Osteocyte (in vitro differentiated cells): Measurements from ENCODE around the gene RAB35. TPM values are rescaled to one million over a fixed set of nuclear protein-coding genes. Genes with fewer than 3 reads are reported as not detected.

Source experiments
- DNase-seq: peaks from one replicate; pipeline ENCODE4 v3.0.0; 2021; ENCODE audit warnings: mixed read lengths; ENCODE audit not compliant: unreplicated experiment; ENCODE audit errors: extremely low spot score
- H3K27ac Mint-ChIP-seq: one replicate; pipeline ENCODE4 v1.8.0; 2021; ENCODE audit warnings: mild to moderate bottlenecking, mixed read lengths; ENCODE audit not compliant: unreplicated experiment
- H3K27me3 Mint-ChIP-seq: one replicate; pipeline ENCODE4 v1.8.0; 2021; ENCODE audit warnings: mixed read lengths; ENCODE audit not compliant: unreplicated experiment
- H3K36me3 Mint-ChIP-seq: one replicate; pipeline ENCODE4 v1.8.0; 2021; ENCODE audit warnings: mixed read lengths; ENCODE audit not compliant: unreplicated experiment
- H3K4me1 Mint-ChIP-seq: one replicate; pipeline ENCODE4 v1.8.0; 2021; ENCODE audit warnings: mixed read lengths; ENCODE audit not compliant: unreplicated experiment
- H3K4me3 Mint-ChIP-seq: one replicate; pipeline ENCODE4 v1.8.0; 2021; ENCODE audit warnings: mild to moderate bottlenecking, moderate library complexity, mixed read lengths; ENCODE audit not compliant: unreplicated experiment
- H3K9me3 Mint-ChIP-seq: one replicate; pipeline ENCODE4 v1.8.0; 2021; ENCODE audit warnings: mixed read lengths; ENCODE audit not compliant: unreplicated experiment
- total RNA-seq: library from RNA; stranded (reverse); gene quantifications from 2 replicates; pipeline ENCODE4 v1.2.1, GENCODE V29; 2021
- TF ChIP-seq, protein P1 (sequence below): fragments of 200-600 bp; sonication (generic); IDR thresholded peaks from 2 replicates; pipeline ENCODE4 v1.5.0; 2021; ENCODE audit warnings: antibody characterized with exemption, mild to moderate bottlenecking, moderate library complexity

Gene RAB35
- total RNA-seq, 1 donor from 2014 or later: 47.1 TPM

DNA sequence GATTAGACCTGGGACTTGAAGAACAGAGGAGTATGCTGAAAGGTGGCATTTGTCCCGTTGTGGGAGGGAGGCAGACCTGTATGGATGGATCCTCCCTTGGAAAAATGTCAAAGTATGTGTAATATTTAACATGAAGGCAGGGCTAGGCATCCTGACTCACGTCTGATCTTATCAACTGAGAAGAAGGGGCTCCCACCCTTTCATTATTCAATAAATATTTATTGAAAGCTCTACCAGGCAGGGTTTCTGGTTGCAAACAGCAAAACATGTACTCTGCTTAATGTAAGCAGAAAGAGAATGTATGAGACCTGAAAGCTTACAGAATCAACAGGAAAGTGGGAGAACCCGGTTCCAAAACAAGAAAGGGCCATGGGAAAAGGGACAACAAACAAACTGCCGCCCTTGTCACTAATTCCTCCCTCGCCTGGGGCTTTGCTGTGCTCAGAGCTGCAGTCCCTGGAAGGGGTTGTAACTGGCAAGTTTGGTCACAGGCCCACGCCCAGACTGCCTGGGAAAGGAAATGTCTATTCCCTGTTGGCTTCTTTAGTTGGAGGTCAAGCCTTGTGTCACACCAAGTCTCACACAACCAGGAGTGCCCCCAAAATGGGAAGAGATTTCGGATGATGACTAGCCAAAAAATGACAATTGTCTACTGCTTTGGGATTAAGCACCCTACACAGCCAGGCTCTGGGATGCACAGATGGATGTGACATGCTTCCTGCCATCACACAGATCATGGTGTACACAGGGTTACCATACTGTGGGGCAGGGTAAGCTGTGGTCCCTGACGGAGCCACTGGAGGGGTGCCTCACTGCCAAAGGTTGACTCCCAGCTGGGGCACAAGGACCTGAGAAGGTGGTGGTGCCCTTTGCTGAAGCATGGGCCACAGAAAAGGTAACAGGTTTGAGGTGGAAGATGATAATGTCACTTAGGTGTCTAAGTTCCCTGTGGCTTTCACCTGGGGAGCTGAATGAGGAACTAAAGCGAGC, 36.8 kb downstream of the RAB35 start:
- Mint-ChIP-seq H3K9me3 (no peaks in the 10 kb centered on the region), H3K27me3 (peaks cover 8% of the 10 kb centered on the region), H3K36me3 (no peaks in the 10 kb centered on the region), H3K4me1 (no peaks in the 10 kb centered on the region), H3K4me3 (no peak overlapping the region), H3K27ac (no peak overlapping the region)
- TF ChIP-seq, protein P1, sequence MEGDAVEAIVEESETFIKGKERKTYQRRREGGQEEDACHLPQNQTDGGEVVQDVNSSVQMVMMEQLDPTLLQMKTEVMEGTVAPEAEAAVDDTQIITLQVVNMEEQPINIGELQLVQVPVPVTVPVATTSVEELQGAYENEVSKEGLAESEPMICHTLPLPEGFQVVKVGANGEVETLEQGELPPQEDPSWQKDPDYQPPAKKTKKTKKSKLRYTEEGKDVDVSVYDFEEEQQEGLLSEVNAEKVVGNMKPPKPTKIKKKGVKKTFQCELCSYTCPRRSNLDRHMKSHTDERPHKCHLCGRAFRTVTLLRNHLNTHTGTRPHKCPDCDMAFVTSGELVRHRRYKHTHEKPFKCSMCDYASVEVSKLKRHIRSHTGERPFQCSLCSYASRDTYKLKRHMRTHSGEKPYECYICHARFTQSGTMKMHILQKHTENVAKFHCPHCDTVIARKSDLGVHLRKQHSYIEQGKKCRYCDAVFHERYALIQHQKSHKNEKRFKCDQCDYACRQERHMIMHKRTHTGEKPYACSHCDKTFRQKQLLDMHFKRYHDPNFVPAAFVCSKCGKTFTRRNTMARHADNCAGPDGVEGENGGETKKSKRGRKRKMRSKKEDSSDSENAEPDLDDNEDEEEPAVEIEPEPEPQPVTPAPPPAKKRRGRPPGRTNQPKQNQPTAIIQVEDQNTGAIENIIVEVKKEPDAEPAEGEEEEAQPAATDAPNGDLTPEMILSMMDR: no peak
- no peak for DNase-seq

DNA sequence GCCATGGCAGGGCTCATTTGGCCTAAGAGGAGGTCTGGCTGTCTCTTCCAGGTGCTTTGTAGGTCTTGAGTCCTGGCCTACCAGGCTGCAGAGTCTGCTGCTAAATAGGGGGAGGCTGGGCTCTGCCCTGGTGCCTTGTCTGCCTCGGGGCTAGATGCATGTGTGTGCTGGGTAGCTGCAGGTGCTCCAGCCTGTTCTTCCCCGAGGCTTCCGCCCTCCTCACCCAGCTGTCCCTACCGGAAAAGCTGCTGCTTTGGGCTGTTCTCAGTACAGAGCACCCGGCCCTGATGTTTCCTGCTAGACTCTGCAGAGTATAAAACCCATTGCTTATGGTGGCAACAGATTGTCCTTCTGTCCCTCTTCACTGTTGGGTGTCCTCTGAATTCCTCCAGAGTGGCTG, 37.7 kb downstream of the RAB35 start:
- no peak for DNase-seq
- TF ChIP-seq, protein P1: no peak
- no peak overlapping the region for H3K27ac Mint-ChIP-seq
- peaks cover 8% of the 10 kb centered on the region for H3K27me3 Mint-ChIP-seq
- no peaks in the 10 kb centered on the region for H3K9me3 Mint-ChIP-seq
- H3K4me1 Mint-ChIP-seq: no peaks in the 10 kb centered on the region
- H3K36me3 Mint-ChIP-seq: no peaks in the 10 kb centered on the region
- H3K4me3 Mint-ChIP-seq: no peak overlapping the region

DNA sequence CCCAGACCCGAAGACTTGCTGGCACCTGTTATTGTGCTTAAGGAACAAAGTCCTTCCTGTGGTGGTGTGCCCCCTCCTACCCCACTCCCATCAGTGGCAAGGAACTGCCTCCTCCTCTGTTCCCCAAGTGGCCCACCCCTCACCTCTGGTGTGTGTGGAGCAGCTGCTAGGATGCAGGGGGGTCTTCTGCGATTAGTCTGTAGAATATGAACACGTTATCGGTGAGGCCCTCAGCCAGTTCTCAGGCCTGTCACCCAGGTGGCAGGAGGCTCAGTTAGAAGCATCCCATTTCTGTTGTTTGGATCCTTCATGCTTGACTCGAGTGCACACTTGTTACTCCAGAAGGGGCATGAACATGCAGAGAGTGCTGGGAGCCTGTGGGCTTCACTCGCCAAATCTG, 39.3 kb downstream of the RAB35 start:
- TF ChIP-seq, protein P1: no peak
- H3K27ac Mint-ChIP-seq: no peak overlapping the region
- no peak for DNase-seq
- no peaks in the 10 kb centered on the region for H3K9me3 Mint-ChIP-seq
- H3K27me3 Mint-ChIP-seq: peaks cover 12% of the 10 kb centered on the region
- no peaks in the 10 kb centered on the region for H3K36me3 Mint-ChIP-seq
- no peak overlapping the region for H3K4me3 Mint-ChIP-seq
- no peaks in the 10 kb centered on the region for H3K4me1 Mint-ChIP-seq

- H3K27me3 Mint-ChIP-seq: peaks cover 14% of the 10 kb centered on the region
- no peak overlapping the region for H3K27ac Mint-ChIP-seq
- H3K4me3 Mint-ChIP-seq: no peak overlapping the region
- TF ChIP-seq, protein P1: no peak
- no peaks in the 10 kb centered on the region for H3K9me3 Mint-ChIP-seq
- no peak for DNase-seq
- no peaks in the 10 kb centered on the region for H3K4me1 Mint-ChIP-seq
- no peaks in the 10 kb centered on the region for H3K36me3 Mint-ChIP-seq
Measured at GRCh38 chr12:120076651-120077050, 39.9 kb downstream of the RAB35 start.

DNA sequence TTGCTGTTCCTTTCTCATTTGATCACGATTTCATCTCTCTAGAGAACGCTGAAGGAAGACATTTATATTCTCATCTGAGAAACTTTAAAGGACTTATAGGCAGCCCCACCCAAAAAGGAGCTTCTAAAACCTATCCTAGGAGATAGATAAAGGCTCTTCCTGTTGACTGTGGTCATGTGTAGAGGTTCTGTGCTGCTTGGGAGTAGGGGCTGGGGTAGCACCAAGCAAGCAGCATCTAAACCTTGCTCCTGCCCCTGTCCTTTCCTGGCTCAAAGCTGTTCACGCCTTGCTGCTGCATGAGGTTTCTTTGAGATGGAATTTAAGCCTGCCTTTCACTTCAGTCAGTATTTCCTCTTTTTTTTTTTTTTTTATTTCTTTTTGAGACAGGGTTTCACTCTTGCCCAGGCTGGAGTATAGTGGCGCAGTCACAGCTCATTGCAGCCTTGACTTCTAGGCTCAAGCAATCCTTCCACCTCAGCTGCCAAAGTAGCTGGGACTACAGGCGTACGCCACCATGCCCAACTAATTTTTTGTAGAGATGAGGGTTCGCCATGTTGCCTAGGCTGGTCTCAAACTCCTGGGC, 41.4 kb downstream of the RAB35 start:
- H3K36me3 Mint-ChIP-seq: no peaks in the 10 kb centered on the region
- H3K9me3 Mint-ChIP-seq: no peaks in the 10 kb centered on the region

More for the DNA sequence above, 41.4 kb downstream of the RAB35 start:
- H3K4me1 Mint-ChIP-seq: no peaks in the 10 kb centered on the region
- no peak overlapping the region for H3K4me3 Mint-ChIP-seq
- no peak overlapping the region for H3K27ac Mint-ChIP-seq
- peaks cover 20% of the 10 kb centered on the region for H3K27me3 Mint-ChIP-seq
- TF ChIP-seq, protein P1: no peak
- no peak for DNase-seq
